ENCODE results near the gene ZNF275. TPM values are rescaled to one million over a fixed set of nuclear protein-coding genes. Genes with fewer than 3 reads are reported as not detected.

ZNF275 gene
- total and polyA plus RNA-seq, 2 donors (not counting 3 experiments of a cell fraction or from before 2014, with no cell fraction given): 10.3 to 11.0 TPM

DNA sequence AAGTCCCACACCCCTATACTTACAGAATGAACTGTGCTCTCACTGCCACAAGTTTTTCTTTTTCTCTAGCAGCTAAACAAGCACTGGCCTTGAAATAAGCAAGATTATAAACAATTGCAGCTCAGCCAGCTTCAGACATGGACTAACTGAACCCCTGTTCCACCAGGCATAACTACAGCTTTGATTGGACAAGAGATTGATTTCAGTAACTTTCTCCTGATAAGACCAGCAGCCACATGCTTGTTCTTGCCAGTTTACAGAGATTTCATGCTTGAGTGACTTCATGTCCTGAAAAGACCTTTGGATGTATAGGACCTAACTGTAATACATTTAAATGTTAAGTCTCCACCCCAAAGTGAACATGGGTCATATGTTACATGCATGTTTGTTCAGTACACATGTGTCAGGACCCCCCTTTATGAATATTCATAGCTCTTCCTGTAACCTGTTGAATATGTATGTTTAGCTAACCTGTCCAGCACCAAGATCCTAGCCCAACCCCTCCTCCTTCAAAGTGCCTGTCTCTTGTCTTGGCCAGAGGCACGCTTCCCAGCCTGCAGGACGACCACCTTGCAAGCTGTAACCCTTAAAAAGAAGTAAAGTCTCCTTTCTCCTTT lies 27.9 kb downstream of the ZNF275 start:
- POLR2A ChIA-PET: no interaction called here
- no peaks in the 10 kb centered on the region for H3K9me1 ChIP-seq (replicated peaks; ENCODE audit: control insufficient read depth, extremely low read depth, insufficient read depth, low read length)
- H4K20me1 ChIP-seq (replicated peaks; ENCODE audit: control insufficient read depth, extremely low read depth, insufficient read depth, low read length): no peaks in the 10 kb centered on the region
- no peaks in the 10 kb centered on the region for H3K79me2 ChIP-seq (ENCODE audit: control insufficient read depth, insufficient read depth, low read length)
- no peaks in the 10 kb centered on the region for H3K4me1 ChIP-seq (ENCODE audit: control insufficient read depth, extremely low read depth, insufficient read depth, low read length)
- FAIRE-seq: no peak
- H3K27me3 ChIP-seq (ENCODE audit: control insufficient read depth in 2 of 2, insufficient read depth in 2 of 2, low read length in 2 of 2): peaks cover 0 to 3% of the 10 kb centered on the region in 2 experiments
- H3K9ac ChIP-seq (replicated peaks; ENCODE audit: extremely low read depth, insufficient read depth, low read length): no peak overlapping the region
- no peak overlapping the region for H3K27ac ChIP-seq (ENCODE audit: insufficient read depth, low read depth, low read length)
- BruUV-seq (replicated peaks): no TSS peak
- no peak overlapping the region for H3K4me3 ChIP-seq (replicated peaks in 1 of 3; ENCODE audit: insufficient read depth in 1 of 3, low read depth in 1 of 3, low read length in 3 of 3)
- no peak overlapping the region for H3K4me2 ChIP-seq (ENCODE audit: insufficient read depth, low read length)
- TF ChIP-seq GATA2 (IDR thresholded peaks at IDR 0.05; ENCODE audit: insufficient read depth, insufficient read length, low read depth, low read length) (no peak), EZH2 (IDR thresholded peaks at IDR 0.05; ENCODE audit: borderline replicate concordance, low read depth, low read length, severe bottlenecking) (no peak), POLR2AphosphoS5 (IDR thresholded peaks at IDR 0.05; ENCODE audit: insufficient read depth, low read depth, low read length) (no peak), MYC (IDR thresholded peaks at IDR 0.05; ENCODE audit: low read depth, low read length) (no peak), JUN (IDR thresholded peaks at IDR 0.05; ENCODE audit: borderline replicate concordance, insufficient read depth, insufficient read length, low read depth) (no peak), POLR2A (IDR thresholded peaks at IDR 0.05; ENCODE audit: low read depth, low read length) (no peak), FOS (IDR thresholded peaks at IDR 0.05; ENCODE audit: borderline replicate concordance, insufficient read depth, low read length) (no peak)
- TF ChIP-seq, protein P1, sequence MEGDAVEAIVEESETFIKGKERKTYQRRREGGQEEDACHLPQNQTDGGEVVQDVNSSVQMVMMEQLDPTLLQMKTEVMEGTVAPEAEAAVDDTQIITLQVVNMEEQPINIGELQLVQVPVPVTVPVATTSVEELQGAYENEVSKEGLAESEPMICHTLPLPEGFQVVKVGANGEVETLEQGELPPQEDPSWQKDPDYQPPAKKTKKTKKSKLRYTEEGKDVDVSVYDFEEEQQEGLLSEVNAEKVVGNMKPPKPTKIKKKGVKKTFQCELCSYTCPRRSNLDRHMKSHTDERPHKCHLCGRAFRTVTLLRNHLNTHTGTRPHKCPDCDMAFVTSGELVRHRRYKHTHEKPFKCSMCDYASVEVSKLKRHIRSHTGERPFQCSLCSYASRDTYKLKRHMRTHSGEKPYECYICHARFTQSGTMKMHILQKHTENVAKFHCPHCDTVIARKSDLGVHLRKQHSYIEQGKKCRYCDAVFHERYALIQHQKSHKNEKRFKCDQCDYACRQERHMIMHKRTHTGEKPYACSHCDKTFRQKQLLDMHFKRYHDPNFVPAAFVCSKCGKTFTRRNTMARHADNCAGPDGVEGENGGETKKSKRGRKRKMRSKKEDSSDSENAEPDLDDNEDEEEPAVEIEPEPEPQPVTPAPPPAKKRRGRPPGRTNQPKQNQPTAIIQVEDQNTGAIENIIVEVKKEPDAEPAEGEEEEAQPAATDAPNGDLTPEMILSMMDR (IDR thresholded peaks at IDR 0.05; ENCODE audit: extremely low read depth in 1 of 2, insufficient read depth in 1 of 2, low read depth in 1 of 2, low read length in 2 of 2): no peak
- intact Hi-C loops (cut with micrococcal nuclease): no loop called here
- no peak overlapping the region for H2AFZ ChIP-seq (ENCODE audit: low read depth, low read length)
- DNase-seq (ENCODE audit: low read depth, low spot score): no peak
- H3K9me3 ChIP-seq (replicated peaks; ENCODE audit: control insufficient read depth, insufficient read depth, low read length): no peaks in the 10 kb centered on the region
- CTCF ChIA-PET: no interaction called here
- no peaks in the 10 kb centered on the region for H3K36me3 ChIP-seq (ENCODE audit: control insufficient read depth in 2 of 2, extremely low read depth in 1 of 2, insufficient read depth in 2 of 2, low read length in 2 of 2)
- dilution Hi-C loops (cut with MboI; ENCODE audit: extremely low pct_ligation_motif_present, low sequenced_read_pairs): no loop called here
